Sciatic nerve (tissue), 2 donors: ENCODE results near the gene ARHGEF2. TPM values are rescaled to one million over a fixed set of nuclear protein-coding genes. Genes with fewer than 3 reads are reported as not detected.

ENCODE experiments used
- ATAC-seq: fragments of 200-7000 bp; cut with Tn5 transposase; one replicate; pipeline ENCODE4 v1.9.1; 2020; ENCODE audit warnings: mild to moderate bottlenecking, moderate library complexity
- DNase-seq: peaks from one replicate; pipeline ENCODE4 v3.0.0-alpha.2; 2020; ENCODE audit warnings: low spot score
- intact Hi-C: fragments of 100-400 bp; cut with DNase I; formaldehyde crosslinking; loops from one replicate; pipeline ENCODE4 v1.14.2; 2022
- total RNA-seq: library from RNA; stranded (reverse); fragmentation: NEBNext Ultra II Directional; extraction: Animal tissue kit (Norgen Biotek cat#: 25700); gene quantifications from one replicate; pipeline ENCODE4 v1.2.1, GENCODE V29; 2021
- donor health status: DM: no; HTN: no; CAD: no.
- donor health status: DM: no; HTN: no; CAD: no.

The ARHGEF2 gene
- 196 TPM for total RNA-seq

GRCh38 chr1:155978325-155978972 lies at the start of gene ARHGEF2:
ARHGEF2 (minus strand) TSS chr1:155978547; CDS start chr1:155978427, 120 bp downstream.
- intact Hi-C loops: no loop called here
- peak; percentile 89 for DNase-seq
- peak; percentile 76 for ATAC-seq

GRCh38 chr1:156026588-156026987 lies 48.2 kb upstream of the ARHGEF2 start:
- DNase-seq (no peak), ATAC-seq (no peak)
- intact Hi-C loops: no loop called here

DNA sequence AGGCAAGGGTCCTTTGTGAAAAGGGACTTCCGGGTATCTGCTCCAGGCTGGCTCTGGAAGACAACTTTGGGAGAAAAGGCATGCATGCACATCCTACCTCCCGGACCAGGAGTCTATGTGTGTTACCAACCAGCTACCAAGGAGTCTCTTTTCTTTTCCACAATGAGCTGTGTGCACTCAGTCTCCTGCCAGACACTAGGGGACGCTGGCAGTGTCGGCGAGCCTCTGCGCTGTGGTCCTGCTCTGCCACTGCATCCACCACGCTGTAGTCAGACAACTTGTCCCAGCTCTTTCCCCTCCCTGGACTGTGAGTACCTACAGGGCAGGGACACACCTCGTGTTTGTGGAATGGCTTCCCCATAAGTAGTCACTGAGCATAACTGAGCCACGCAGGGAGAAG lies 47.5 kb upstream of the ARHGEF2 start:
- ATAC-seq: peak; percentile 21
- intact Hi-C loops: no loop called here
- DNase-seq: no peak

GRCh38 chr1:156024801-156025200 lies 46.5 kb upstream of the ARHGEF2 start:
- ATAC-seq (no peak), DNase-seq (no peak)
- intact Hi-C loops: no loop called here

DNA sequence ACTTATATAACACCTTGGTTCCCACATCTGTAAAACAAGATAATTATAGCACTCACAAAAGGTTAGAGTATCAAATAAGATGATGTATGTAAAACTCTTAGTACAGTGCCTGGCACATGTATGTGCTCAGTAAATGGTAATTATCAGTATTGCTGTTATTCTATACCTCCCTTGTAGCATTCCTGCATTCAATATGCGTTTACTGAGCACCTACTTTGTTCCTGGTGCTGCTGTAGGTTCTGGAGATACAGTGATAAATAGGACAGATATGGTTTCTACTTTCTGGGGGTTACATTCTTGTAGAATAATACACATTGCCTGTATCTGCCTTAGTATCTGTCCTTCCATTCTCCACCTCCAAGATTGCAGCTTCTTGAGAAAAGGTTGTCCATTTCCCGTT lies 43.6 kb upstream of the ARHGEF2 start:
- DNase-seq (no peak), ATAC-seq (no peak)
- intact Hi-C loops: no loop called here

DNA sequence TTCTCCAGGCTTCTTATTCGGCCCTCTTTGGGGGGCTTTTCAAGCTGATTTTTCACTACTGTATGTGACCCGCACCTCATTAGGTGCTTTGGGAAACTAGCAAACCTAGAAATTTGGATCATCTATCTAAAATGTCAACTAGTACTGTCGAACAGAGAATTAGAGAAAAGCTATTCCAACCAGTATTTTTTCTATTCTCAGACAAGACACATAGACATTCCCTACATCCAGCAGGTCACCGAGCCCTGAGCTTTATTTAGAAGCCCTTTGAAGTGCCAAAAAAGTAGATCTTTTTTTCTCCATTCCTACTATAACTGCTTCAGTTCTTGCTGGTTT lies 42.7 kb upstream of the ARHGEF2 start:
- intact Hi-C loops: no loop called here
- no peak for DNase-seq
- ATAC-seq: no peak

- peak; percentile 99 for ATAC-seq
- peak; percentile 91 for DNase-seq
- intact Hi-C loops: no loop called here
Measured at GRCh38 chr1:156020293-156021092, 42.1 kb upstream of the ARHGEF2 start, which contains the start of gene SSR2. SSR2 (minus strand) TSS chr1:156020951; CDS start chr1:156020167, 784 bp downstream.

GRCh38 chr1:156019946-156020292 lies 41.6 kb upstream of the ARHGEF2 start:
- intact Hi-C loops: no loop called here
- DNase-seq: no peak
- ATAC-seq: no peak

DNA sequence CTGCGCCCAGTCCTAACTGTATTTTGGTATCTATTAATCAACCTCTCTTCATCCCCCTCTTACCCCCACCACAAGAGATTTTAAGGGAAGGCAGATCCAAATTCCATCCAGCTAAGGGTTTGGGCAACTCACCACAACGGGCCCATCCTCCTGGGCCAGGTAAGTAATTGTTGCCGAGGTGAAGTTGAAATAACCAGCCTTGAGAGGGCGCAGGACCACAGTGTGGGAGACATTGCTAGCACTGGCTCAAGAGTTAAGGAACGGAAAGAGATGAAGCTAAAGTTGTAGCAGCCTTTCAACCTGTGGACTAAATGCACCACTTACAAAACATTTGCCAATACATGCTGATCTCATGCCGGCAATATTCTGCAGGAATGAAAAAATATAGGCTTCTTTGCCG lies 36.5 kb upstream of the ARHGEF2 start:
- DNase-seq: no peak
- intact Hi-C loops: no loop called here
- no peak for ATAC-seq

GRCh38 chr1:156012051-156012817 lies 33.9 kb upstream of the ARHGEF2 start:
- intact Hi-C loops: no loop called here
- DNase-seq: no peak

GRCh38 chr1:156009404-156009803 lies 31.1 kb upstream of the ARHGEF2 start:
- intact Hi-C loops: no loop called here
- no peak for DNase-seq
- ATAC-seq: no peak

More at GRCh38 chr1:156012051-156012817, 33.9 kb upstream of the ARHGEF2 start:
- ATAC-seq: no peak

GRCh38 chr1:156006666-156007376 lies 28.5 kb upstream of the ARHGEF2 start:
- DNase-seq (no peak), ATAC-seq (peak; percentile 31)
- intact Hi-C loops: no loop called here

DNA sequence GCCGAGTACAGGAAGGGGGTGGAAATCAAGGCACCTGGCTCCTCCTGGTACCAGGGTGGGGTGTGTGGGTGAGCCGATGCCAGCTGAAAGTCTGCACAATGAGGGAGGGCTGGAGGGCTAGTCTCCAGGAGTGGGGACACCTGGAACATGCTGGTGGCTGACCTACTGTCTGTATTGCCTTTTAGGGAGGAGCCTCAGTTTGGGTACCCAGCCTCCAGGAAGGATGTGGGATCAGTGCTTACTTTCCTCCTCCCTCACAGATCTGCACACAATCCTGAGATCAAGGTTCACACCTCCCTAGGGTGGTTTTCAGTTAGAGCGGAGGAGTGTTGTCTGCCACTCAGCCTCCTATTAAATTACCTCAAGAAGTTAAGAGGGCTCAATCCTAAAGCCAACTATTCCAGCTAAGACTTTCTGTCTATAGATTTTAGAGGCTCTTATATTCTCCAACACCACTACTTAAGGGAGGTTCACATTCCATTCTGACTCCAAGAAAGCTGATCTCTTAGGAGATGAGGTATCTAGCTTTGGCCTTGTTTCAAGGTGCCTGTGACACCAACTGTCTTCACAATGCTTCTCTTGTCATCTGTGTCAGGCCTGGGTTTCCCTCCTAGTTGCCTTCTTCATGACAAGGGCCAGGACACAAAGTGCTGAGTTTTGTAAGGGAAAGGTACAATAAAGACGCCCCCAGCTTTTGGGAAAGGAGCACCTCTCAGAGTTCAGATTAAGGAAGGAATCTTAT lies 26.7 kb upstream of the ARHGEF2 start:
- intact Hi-C loops: no loop called here
- DNase-seq (no peak), ATAC-seq (no peak)

- DNase-seq (no peak), ATAC-seq (no peak)
- intact Hi-C loops: no loop called here
Measured at GRCh38 chr1:156003923-156004188, 25.5 kb upstream of the ARHGEF2 start.

DNA sequence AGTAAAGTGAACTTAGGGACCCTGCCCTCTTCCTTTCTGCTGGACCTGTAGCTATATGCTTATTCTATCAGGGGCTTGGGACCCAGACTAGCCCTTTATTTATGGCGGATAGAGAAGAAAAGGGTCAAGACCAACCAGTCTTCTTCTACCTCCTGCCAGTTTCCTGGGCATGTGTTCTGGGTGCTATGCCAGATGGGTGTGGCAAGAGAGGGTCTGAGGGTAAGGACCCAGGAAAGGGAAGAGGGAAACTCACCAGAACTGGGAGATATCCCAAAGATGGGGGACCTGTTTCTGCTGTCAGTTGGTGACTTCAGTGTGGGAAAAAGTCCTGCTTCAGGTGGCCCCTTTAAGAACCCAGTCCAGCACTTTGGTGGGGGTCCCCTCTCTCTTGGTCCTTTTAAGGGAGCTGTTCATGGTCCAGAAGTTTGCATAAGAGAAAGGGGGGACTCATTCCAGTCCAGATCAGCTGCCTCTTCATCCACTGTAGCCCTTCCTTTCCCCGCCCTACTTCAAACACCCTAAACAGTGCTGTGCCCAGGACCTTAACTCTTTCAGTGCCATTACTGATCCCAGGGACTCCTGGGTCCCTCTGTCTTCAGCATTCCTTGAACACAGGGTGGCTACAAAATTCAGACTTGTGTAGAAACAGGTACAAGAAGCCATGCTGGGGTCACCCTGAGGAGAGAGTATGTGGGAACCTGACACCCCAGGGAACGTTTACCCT lies 24.0 kb upstream of the ARHGEF2 start:
- DNase-seq: no peak
- intact Hi-C loops: no loop called here

DNA sequence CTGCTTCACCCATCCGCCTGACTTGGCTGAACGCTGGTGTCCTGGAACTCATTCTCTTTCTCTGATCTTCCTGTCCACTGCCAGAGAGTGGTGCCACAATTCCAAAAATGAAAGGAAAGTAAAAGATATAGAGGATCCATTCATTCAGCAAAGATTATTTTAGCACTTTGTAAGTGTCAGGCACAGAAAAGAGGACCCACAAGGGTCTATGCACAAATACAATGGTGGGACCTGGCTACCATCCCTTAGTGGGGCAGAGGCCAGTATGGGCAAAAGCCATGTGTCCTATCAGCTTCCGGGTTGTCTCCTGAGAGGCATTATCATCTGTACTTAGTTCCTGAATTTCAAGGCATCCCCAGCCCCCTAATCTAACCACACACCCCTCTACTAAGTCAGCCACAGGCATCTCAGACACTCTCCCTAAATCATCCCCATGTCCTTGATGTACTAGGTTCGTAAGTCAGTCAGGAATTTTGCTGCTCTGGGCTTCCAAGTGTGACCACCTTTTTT lies 23.4 kb upstream of the ARHGEF2 start:
- intact Hi-C loops: no loop called here
- DNase-seq: no peak
- peak; percentile 61 for ATAC-seq

More for the DNA sequence above, 24.0 kb upstream of the ARHGEF2 start:
- ATAC-seq: no peak

- ATAC-seq (peak; percentile 32), DNase-seq (no peak)
- intact Hi-C loops: no loop called here
Measured at GRCh38 chr1:156001021-156001661, 22.8 kb upstream of the ARHGEF2 start.

GRCh38 chr1:155999964-156000363 lies 21.6 kb upstream of the ARHGEF2 start:
- intact Hi-C loops: loop anchor here (10.0 kb wide), 1 partner anchor 55 kb away; the partner anchor contains the start of gene RXFP4
- ATAC-seq: no peak
- no peak for DNase-seq
